HT1080 (cell line): ENCODE results near the gene SLCO2B1. TPM values are rescaled to one million over a fixed set of nuclear protein-coding genes. Genes with fewer than 3 reads are reported as not detected.
"Not testable (repeated sequence)": the region's sequence is repeated elsewhere in the genome, so short reads cannot be mapped to it uniquely, and the experiment has no call there.

Source experiments
- DNase-seq: peaks from one replicate; pipeline ENCODE4 v3.0.0-alpha.2; 2015; ENCODE audit warnings: low read depth
- polyA plus RNA-seq, 2 experiments: library from polyadenylated mRNA; depleted of rRNA; stranded (reverse); fragments of >200 nt; gene quantifications; 2 replicates each; pipeline ENCODE4 v1.2.3, GENCODE V29; 2015
- total RNA-seq: library from RNA; depleted of rRNA; stranded (reverse); fragments of >200 nt; shearing (Covaris generic); gene quantifications from 2 replicates; pipeline ENCODE4 v1.2.3, GENCODE V29; 2014; rRNA removed

The SLCO2B1 gene
- total RNA-seq: not detected in 2 replicates
- not detected in 2 replicates for polyA plus RNA-seq (2015; cell fraction: cytosol; rRNA removed)
- not detected in 2 replicates for polyA plus RNA-seq (2015; cell fraction: nucleus; rRNA removed)

DNA sequence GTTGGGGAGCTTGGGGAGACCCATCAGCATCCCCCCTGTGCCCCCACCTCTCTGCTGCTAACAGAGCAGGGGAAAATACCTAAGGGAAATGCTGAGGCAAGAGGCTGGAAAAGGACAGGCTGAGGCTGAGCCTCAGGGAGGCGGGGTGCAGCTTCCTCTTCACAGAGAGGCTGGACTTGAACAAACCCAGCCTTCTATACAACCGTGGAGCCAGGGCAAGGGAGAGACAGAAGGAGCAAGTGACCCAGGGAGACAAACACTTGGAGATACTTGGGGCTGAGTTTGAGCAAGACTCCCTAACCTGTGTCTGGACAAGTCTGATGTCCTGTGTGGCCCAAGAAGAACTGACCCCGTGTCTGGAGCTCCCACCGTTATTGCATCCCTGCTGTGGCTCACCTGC, at the start of gene SLCO2B1:
SLCO2B1 (plus strand) TSS at position 229 of the 400 bp plus-strand sequence. CDS start 275 bp downstream, outside the sequence.
- no peak for DNase-seq

GRCh38 chr11:75101424-75102128, 49.3 kb upstream of the SLCO2B1 start:
- no peak for DNase-seq

DNA sequence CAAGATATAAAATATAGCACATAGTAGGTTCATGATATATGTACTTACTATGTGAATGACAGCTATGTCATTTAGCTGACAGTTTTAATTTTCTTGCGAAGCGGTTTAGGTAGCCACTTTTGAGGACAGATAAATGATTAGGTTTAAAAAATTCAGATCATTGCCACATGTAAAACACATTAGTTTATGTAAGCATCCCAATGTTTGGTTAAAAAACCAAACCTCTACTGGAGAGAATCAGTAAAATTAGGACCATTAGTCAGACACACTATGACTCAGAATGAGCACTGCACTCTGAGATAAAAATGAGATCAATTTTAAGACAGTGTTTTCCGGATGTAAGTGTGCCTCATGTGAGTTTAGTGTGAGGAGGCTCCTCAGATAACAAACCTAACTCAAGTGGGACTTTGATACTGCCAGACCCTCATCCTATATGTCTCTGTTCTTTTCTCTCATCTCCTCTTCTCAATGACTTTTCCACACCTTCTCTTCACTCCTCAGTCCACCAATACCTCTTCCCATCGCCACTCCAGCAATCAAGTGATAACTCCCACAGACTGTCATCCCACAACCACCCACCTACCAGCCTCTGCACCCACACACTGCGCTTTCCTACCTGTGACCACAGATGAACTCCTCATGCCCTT, 47.4 kb upstream of the SLCO2B1 start:
- peak; percentile 78 for DNase-seq

GRCh38 chr11:75105462-75105925, 45.4 kb upstream of the SLCO2B1 start:
- no peak for DNase-seq

DNA sequence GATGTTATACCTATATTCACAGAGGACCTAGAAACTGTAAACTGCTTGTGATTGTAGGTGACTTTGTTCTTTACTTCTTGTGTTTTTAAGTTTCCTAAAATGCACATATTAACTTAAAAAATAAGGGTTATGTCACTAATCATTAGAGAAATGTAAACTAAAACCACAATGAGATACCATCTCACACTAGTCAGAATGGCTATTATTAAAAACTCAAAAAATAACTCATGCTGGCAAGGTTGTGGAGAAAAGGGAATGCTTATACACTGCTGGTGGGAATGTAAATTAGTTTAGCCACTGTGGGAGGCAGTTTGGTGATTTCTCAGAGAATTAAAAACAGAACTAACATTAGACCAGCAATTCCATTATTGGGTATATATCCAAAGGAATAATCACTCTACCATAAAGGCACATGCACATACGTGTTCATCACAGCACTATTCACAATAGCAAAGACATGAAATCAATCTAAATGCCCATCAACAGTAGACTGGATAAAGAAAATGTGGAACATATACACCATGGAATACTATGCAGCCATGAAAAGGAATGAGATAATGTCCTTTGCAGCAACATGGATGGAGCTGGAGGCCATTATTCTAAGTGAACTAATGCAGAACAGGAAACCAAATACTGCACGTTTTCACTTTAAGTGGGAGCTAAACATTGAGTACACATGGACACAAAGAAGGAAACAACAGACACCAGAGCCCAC, 44.8 kb upstream of the SLCO2B1 start:
- not testable (repeated sequence) for DNase-seq

DNA sequence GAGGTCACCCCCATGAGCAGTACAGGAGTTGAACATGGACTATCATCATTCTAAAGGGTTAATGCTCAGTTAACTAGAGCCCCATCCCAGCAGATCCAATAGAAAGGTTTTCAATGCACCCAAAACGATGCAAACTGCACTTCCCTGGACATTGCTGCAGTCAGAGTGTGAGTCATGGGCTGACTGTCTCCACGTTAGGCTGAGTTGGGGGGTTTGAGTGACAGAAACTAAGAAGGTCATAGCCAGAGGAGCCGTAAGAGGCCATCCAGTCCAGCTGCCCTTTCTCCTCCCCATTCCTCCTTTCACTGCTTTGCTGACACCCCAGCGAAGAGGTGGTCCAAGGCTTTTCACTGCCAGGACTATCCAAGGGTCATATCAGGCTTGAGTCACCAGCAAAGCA, 43.7 kb upstream of the SLCO2B1 start:
- peak; percentile 49 for DNase-seq

DNA sequence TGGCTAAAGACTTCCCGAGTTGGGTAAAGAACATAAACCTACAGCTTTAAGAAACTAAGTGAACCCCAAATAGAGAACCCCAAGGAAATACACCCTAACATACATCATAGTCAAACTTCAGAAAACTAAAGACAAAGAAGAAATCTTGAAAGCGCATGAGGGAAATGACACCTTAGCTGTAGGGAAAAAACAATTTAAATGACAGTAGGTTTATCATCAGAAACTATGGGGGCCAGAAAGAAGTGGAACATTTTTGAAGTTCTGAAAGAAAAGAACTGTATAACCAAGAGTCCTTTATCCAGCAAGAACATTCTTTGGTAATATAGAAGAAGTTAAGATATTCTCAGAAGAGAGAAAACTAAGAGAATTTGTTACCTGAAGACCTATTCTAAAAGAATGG, 38.7 kb upstream of the SLCO2B1 start:
- DNase-seq: no peak

GRCh38 chr11:75113030-75113429, 37.9 kb upstream of the SLCO2B1 start:
- no peak for DNase-seq

DNA sequence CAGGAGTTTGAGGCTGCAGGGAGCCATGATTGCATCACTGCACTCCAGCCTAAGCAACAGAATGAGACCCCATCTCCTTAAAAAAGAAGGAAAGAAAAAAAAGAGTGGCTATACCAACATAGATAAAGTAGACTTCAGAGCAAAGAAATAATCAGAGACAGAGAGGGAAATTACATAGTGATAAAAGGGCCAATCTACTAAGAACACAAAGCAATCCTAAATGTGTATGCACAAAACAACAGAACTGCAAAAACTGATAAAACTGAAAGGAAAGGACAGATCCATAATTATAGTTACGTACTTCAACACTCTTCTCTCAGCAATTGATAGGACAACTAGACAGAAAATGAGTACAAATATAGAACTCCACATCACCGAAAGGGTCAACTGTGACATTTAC, 36.4 kb upstream of the SLCO2B1 start:
- no peak for DNase-seq

- DNase-seq: no peak
These were observed 32.3 kb upstream of the SLCO2B1 start for GRCh38 chr11:75118577-75118976.

DNA sequence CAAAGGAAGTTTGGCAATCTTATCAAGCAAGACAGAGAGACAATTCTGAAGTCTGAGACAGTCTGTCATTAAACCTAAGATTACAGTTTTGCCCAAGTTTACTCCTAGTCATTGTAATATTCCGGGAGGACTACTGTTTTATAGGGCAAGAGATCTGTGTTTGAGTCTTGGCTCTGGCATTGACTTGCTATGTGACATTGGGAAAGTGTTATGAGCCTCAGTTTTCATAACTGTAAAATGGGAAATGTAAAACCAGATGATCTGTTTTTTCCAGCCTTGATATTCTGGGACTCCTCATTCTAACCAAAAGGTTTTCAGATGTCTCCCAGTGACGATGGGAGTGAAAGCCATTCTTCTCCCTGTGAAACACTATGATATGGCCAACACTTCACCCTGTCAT, 24.3 kb upstream of the SLCO2B1 start:
- no peak for DNase-seq

GRCh38 chr11:75132080-75132479, 18.8 kb upstream of the SLCO2B1 start:
- DNase-seq: no peak

DNA sequence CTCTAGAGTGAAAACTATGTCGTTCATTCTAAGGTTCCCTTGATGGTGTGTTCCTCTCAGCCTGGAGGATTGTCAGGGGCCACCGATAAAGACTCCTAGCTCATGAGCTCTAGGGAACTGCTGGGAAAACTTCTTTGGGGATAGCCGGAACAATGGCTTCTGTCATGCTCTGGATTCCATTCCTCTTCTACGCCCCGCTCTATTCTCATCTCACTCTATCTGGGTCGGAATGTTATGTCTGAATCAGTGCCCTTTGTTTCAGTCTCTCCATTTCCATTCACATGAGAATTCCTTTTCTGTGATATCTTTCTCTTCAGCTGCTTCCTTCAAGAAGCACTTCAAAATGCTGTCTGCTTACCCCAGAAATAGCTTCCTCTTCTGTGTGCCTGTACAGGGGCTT, 16.9 kb upstream of the SLCO2B1 start:
- DNase-seq: no peak

DNA sequence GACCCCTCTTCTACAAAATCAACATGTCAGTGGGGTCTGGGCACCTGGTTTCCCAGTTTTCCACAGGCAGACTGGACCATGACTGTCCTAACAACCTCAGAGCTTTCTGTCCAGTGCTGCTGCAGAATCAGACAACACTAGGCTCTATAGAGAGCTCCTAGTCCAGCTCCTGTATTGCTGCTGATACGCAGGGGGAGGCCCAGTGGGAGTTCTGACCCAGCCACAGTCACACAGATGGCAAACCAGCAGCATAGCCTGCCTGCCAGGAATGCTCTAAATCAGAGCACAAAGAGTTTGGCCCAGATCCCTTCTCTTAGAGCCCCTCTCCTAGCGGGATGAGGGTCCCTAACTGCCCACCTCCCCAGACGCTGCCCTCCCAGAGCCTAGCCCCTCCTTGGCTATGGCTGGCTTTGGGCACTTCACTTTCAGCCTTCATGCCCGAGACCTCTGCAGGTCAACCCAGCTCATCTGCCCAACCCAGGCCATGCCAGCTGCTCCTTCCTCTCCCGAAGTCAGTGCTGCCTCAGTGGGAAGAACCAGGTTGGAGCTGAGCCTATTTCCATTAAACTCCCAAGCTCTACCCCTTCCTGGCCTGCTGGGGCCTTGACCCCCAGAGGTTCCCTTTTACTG, 15.8 kb upstream of the SLCO2B1 start:
- DNase-seq: no peak

GRCh38 chr11:75135651-75136050, 15.3 kb upstream of the SLCO2B1 start:
- no peak for DNase-seq

- DNase-seq: peak; percentile 31
These were observed 10.4 kb upstream of the SLCO2B1 start for GRCh38 chr11:75140269-75141138.

DNA sequence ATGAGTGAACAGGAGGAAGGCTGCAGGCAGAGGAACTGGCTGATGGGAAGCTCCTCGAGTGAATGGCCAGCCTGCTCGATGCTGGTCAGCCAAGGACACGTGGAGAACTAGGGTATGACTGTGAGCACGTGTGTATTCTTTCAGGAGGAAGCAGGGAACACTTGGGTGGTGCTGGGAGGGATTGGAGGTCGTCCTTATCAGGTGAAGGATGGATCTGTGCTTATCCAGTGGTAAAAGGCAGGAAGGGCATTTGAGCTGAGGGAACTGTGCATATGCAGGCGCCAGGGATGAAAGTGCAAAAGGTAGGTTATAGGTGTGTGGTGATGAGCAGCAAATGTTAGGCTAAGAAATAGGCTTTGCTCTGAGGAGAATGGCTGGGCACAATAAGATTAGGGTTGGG, 9.7 kb upstream of the SLCO2B1 start:
- DNase-seq: no peak

- peak; percentile 98 for DNase-seq
These were observed 8.0 kb upstream of the SLCO2B1 start for GRCh38 chr11:75142714-75143419.

DNA sequence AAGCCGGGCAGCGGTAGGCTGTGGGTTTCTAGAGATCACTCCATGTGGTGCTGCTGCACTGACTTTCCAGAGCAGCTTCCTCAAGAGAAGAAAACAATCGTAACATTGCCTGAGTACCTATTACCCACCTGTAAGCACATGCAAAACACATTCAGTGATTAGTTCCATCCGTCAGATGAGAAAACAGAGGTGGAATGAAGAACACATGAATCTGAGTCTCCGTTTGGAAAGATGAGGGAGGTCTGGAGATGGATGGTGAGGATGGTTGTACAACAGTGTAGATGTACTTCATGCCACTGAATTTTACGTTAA, 7.5 kb upstream of the SLCO2B1 start:
- no peak for DNase-seq

DNA sequence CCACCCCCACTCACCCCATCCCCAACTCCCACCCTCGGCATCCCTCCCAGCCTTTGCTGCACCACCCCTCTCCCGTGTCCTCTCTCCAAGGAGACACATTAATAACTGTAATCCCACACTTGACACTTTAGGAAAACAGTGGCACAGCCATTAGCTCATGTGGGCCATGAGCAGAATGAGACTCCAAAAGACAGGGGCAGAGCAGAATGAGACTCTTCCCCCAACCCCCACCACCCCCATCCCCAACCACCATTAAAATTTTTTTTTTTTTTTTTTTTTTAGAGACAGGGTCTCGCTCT, 6.2 kb upstream of the SLCO2B1 start:
- DNase-seq: no peak
